SK-N-SH (cell line): ENCODE data around the gene OSBPL10. TPM values are rescaled to one million over a fixed set of nuclear protein-coding genes. Genes with fewer than 3 reads are reported as not detected.

ENCODE experiments used
- CTCF ChIA-PET: fragments of 300-600, 350-600 bp; formaldehyde crosslinking; extraction: SDS; loops from one replicate; lab custom pipeline; 2021; lab: Yijun Ruan, JAX
- POLR2A ChIA-PET: fragments of 350-600 bp; sonication (Branson Sonifier 250); formaldehyde crosslinking; extraction: SDS; loops from one replicate; lab custom pipeline; 2020; ENCODE audit warnings: antibody characterized with exemption, inconsistent platforms; lab: Yijun Ruan, JAX
- DNase-seq: peaks from one replicate; pipeline ENCODE4 v3.0.0; 2012
- H2AFZ ChIP-seq: fragments of 200-600 bp; sonication (generic); 2 replicates; pipeline ENCODE4 v1.8.1; 2016; ENCODE audit warnings: antibody characterized with exemption, mild to moderate bottlenecking, low read depth
- H3F3A ChIP-seq: fragments of 200-600 bp; sonication (generic); replicated peaks from 2 replicates; pipeline ENCODE3; 2016; ENCODE audit warnings: antibody characterized with exemption, mild to moderate bottlenecking; ENCODE audit not compliant: insufficient read depth
- H3K27ac ChIP-seq, 2 experiments: fragments of 200-500 bp in 1 of 2; fragments of 200-600 bp in 1 of 2; sonication (Bioruptor generic) in 1 of 2; sonication (generic), shearing (Covaris generic) in 1 of 2; 2 replicates each; pipeline versions ENCODE4 v1.5.1 to v1.6.1; 2014 to 2016; ENCODE audit warnings: low read depth in 2 of 2, inconsistent platforms in 1 of 2, low read length in 1 of 2, mild to moderate bottlenecking in 1 of 2, mixed read lengths in 1 of 2
- H3K27me3 ChIP-seq: fragments of 200-600 bp; sonication (generic), shearing (Covaris generic); 2 replicates; pipeline ENCODE4 v1.6.1; 2016; ENCODE audit warnings: mixed run types; ENCODE audit not compliant: insufficient read depth
- H3K36me3 ChIP-seq, 2 experiments: fragments of 200-500 bp in 1 of 2; fragments of 200-600 bp in 1 of 2; sonication (Bioruptor generic) in 1 of 2; sonication (generic) in 1 of 2; replicated peaks in 1 of 2; 2 replicates each; pipeline versions ENCODE3 to v1.5.1; 2014 to 2016; ENCODE audit warnings: low read length in 1 of 2, mild to moderate bottlenecking in 1 of 2; ENCODE audit not compliant: insufficient read depth in 2 of 2, control insufficient read depth in 1 of 2
- H3K4me1 ChIP-seq, 2 experiments: fragments of 200-500 bp in 1 of 2; fragments of 200-600 bp in 1 of 2; sonication (Bioruptor generic) in 1 of 2; sonication (generic), shearing (Covaris generic) in 1 of 2; 2 replicates each; pipeline versions ENCODE4 v1.5.1 to v1.6.1; 2014 to 2016; ENCODE audit warnings: low read depth in 1 of 2, low read length in 1 of 2, mixed run types in 1 of 2; ENCODE audit not compliant: insufficient read depth in 2 of 2, control insufficient read depth in 1 of 2
- H3K4me2 ChIP-seq: fragments of 200-600 bp; sonication (generic), shearing (Covaris generic); 2 replicates; pipeline ENCODE4 v1.6.1; 2017; ENCODE audit warnings: mixed run types
- H3K4me3 ChIP-seq, 2 experiments: fragments of 200-500 bp in 1 of 2; fragments of 200-600 bp in 1 of 2; sonication (Bioruptor generic) in 1 of 2; sonication (generic), shearing (Covaris generic) in 1 of 2; 2 replicates each; pipeline versions ENCODE4 v1.5.1 to v1.8.1; 2014 to 2016; ENCODE audit warnings: low read depth in 2 of 2, inconsistent platforms in 1 of 2, low read length in 1 of 2, mild to moderate bottlenecking in 1 of 2, mixed read lengths in 1 of 2, moderate library complexity in 1 of 2
- H3K79me2 ChIP-seq: fragments of 200-600 bp; sonication (generic); 2 replicates; pipeline ENCODE4 v1.8.1; 2017; ENCODE audit warnings: mild to moderate bottlenecking; ENCODE audit not compliant: insufficient read depth
- H3K9ac ChIP-seq: fragments of 200-600 bp; sonication (generic); 2 replicates; pipeline ENCODE4 v1.6.1; 2017; ENCODE audit warnings: mixed run types
- H3K9me2 ChIP-seq: fragments of 200-600 bp; sonication (generic); 2 replicates; pipeline ENCODE4 v1.6.1; 2017; ENCODE audit warnings: mixed run types
- H3K9me3 ChIP-seq: fragments of 200-600 bp; sonication (generic); 2 replicates; pipeline ENCODE4 v1.6.1; 2017; ENCODE audit warnings: mixed run types, mild to moderate bottlenecking, moderate library complexity
- H4K20me1 ChIP-seq: fragments of 200-600 bp; sonication (generic); 2 replicates; pipeline ENCODE4 v1.6.1; 2017; ENCODE audit warnings: mild to moderate bottlenecking, mixed run types; ENCODE audit not compliant: insufficient read depth
- CHD2 ChIP-seq: fragments of 150-350 bp; IDR thresholded peaks from 2 replicates; pipeline ENCODE4 v1.6.1; 2018; ENCODE audit warnings: low read length; ENCODE audit not compliant: partially characterized antibody
- ELF1 ChIP-seq: IDR thresholded peaks from 2 replicates; pipeline ENCODE4 v1.4.0; 2012
- EP300 ChIP-seq, 2 experiments: IDR thresholded peaks; 2 replicates each; pipeline versions ENCODE4 v1.4.0 to v1.6.1; 2012; ENCODE audit warnings: borderline replicate concordance in 1 of 2, low read depth in 1 of 2, low read length in 1 of 2
- EZH2phosphoT487 ChIP-seq: fragments of 200-600 bp; sonication (generic); IDR thresholded peaks from 2 replicates; pipeline ENCODE4 v1.6.1; 2017; ENCODE audit warnings: low read depth, mixed run types, mild to moderate bottlenecking, antibody characterized with exemption, moderate library complexity, borderline replicate concordance
- FOXJ3 ChIP-seq: sonication (generic); formaldehyde crosslinking; IDR thresholded peaks from 2 replicates; pipeline ENCODE4 v1.5.1; 2020; ENCODE audit warnings: mild to moderate bottlenecking, missing genetic modification reagents
- FOXM1 ChIP-seq: IDR thresholded peaks from 2 replicates; pipeline ENCODE4 v1.4.0; 2012; ENCODE audit warnings: low read depth, mild to moderate bottlenecking
- GABPA ChIP-seq: IDR thresholded peaks from 2 replicates; pipeline ENCODE4 v1.4.0; 2012; ENCODE audit warnings: low read depth, mild to moderate bottlenecking
- GATA2 ChIP-seq: sonication (generic); formaldehyde crosslinking; IDR thresholded peaks from 2 replicates; pipeline ENCODE4 v1.5.0; 2020; ENCODE audit warnings: mild to moderate bottlenecking, missing genetic modification reagents
- POLR2AphosphoS5 ChIP-seq: IDR thresholded peaks from 2 replicates; pipeline ENCODE4 v1.6.1; 2012; ENCODE audit warnings: low read depth, low read length
- RCOR1 ChIP-seq: fragments of 150-350 bp; IDR thresholded peaks from 2 replicates; pipeline ENCODE4 v1.6.1; 2017; ENCODE audit warnings: antibody characterized with exemption, low read length
- RFX5 ChIP-seq: IDR thresholded peaks from 2 replicates; pipeline ENCODE4 v1.6.1; 2012; ENCODE audit warnings: mild to moderate bottlenecking, improper control_type of control experiment, low read length
- SIN3A ChIP-seq: IDR thresholded peaks from 2 replicates; pipeline ENCODE4 v1.6.1; 2012; ENCODE audit warnings: low read depth, mild to moderate bottlenecking, low read length, moderate library complexity, borderline replicate concordance
- SMC3 ChIP-seq: IDR thresholded peaks from 2 replicates; pipeline ENCODE4 v1.6.1; 2012; ENCODE audit warnings: low read depth, low read length, improper control_type of control experiment
- TAF1 ChIP-seq: IDR thresholded peaks from 2 replicates; pipeline ENCODE4 v1.6.1; 2012; ENCODE audit warnings: low read depth, mild to moderate bottlenecking, low read length, moderate library complexity, borderline replicate concordance
- TEAD4 ChIP-seq: IDR thresholded peaks from 2 replicates; pipeline ENCODE4 v1.4.0; 2012; ENCODE audit warnings: mild to moderate bottlenecking, borderline replicate concordance; ENCODE audit not compliant: insufficient read depth
- USF1 ChIP-seq: IDR thresholded peaks from 2 replicates; pipeline ENCODE4 v1.4.0; 2012; ENCODE audit warnings: low read depth, borderline replicate concordance
- YY1 ChIP-seq: IDR thresholded peaks from 2 replicates; pipeline ENCODE4 v1.4.0; 2012; ENCODE audit warnings: low read depth, mild to moderate bottlenecking
- ZBTB33 ChIP-seq: IDR thresholded peaks from 2 replicates; pipeline ENCODE4 v1.4.0; 2012; ENCODE audit warnings: low read depth, borderline replicate concordance
- WGBS: methylation state at CpG from one replicate; pipeline ENCODE4 v1.1.6; 2017; ENCODE audit warnings: low lambda C conversion rate; 5-methylcytosine and 5-hydroxymethylcytosine counted together
- polyA plus RNA-seq, 3 experiments: library from polyadenylated mRNA; depleted of rRNA; stranded (reverse); fragments of >200 nt; gene quantifications; 2 replicates each; pipeline ENCODE4 v1.2.3, GENCODE V29; 2012
- TF ChIP-seq, protein P1 (sequence below): fragments of 150-350 bp; IDR thresholded peaks from 2 replicates; pipeline ENCODE4 v1.6.1; 2016; ENCODE audit warnings: mild to moderate bottlenecking, low read depth, low read length

Gene OSBPL10
- polyA plus RNA-seq, 1 of the 3 experiments (the other 2 are of a cell fraction): 0.12 TPM

GRCh38 chr3:32002561-32003368 lies 21.7 kb upstream of the OSBPL10 start:
- no peak overlapping the region for H3K9ac ChIP-seq
- no peak overlapping the region for H3K4me2 ChIP-seq
- no peaks in the 10 kb centered on the region for H3K9me3 ChIP-seq
- no peak for TF ChIP-seq POLR2AphosphoS5
- no peak for TF ChIP-seq USF1
- no peak for TF ChIP-seq ELF1
- no peak for TF ChIP-seq GATA2 (CRISPR knock-in tag)
- no peak for TF ChIP-seq FOXJ3 (CRISPR knock-in tag)
- no peak for TF ChIP-seq CHD2
- TF ChIP-seq TEAD4: no peak
- TF ChIP-seq EP300 (IDR thresholded peaks at IDR 0.05; ENCODE audit: borderline replicate concordance in 1 of 2, low read depth in 1 of 2, low read length in 1 of 2): no peak
- no peak for TF ChIP-seq SIN3A
- TF ChIP-seq EZH2phosphoT487: no peak
- TF ChIP-seq FOXM1: no peak
- TF ChIP-seq GABPA: no peak
- TF ChIP-seq YY1: no peak
- POLR2A ChIA-PET: no interaction called here
- H3K36me3 ChIP-seq: no peaks in the 10 kb centered on the region
- no peak overlapping the region for H3K4me3 ChIP-seq
- CTCF ChIA-PET: interaction anchor here (0.6 to 1.7 kb wide), 4 partner anchors 15 to 141 kb away, joined by 3 to 6 read pairs (median 4); partner anchors contain the start of gene ZNF860
- no peaks in the 10 kb centered on the region for H3K27me3 ChIP-seq
- H2AFZ ChIP-seq: no peak overlapping the region
- H3F3A ChIP-seq: no peaks in the 10 kb centered on the region
- H3K79me2 ChIP-seq: no peaks in the 10 kb centered on the region
- no peaks in the 10 kb centered on the region for H4K20me1 ChIP-seq
- no peaks in the 10 kb centered on the region; a peak in 1 of 4 replicates for H3K4me1 ChIP-seq
- 26% methylated on average over 6 of the region's 6 CpGs for WGBS
- DNase-seq: no peak
- no peaks in the 10 kb centered on the region for H3K9me2 ChIP-seq
- no peak overlapping the region for H3K27ac ChIP-seq

DNA sequence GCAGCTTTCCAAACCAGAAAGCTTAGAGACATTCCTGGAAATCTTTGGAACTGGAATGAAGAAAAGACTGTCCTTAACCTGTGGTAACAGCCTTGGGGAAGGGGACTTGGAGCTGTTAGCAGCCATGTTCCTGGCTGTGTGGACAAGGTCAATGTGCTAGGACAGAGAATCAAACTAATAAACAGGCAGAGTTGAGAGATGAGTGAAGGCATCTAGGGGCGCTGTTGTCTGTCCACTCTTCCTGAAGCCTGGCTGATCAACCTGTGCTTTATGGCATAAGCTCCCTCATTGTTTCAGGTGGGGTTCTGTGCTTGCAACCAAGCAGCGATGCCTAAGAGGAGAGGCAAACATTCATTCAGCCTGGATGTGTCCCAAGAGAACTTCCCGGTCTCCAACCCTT lies 19.8 kb upstream of the OSBPL10 start:
- no peak overlapping the region for H3K9ac ChIP-seq
- DNase-seq: no peak
- H3K4me3 ChIP-seq: no peak overlapping the region
- H3K9me3 ChIP-seq: no peaks in the 10 kb centered on the region
- no peaks in the 10 kb centered on the region for H3K79me2 ChIP-seq
- no peak overlapping the region for H2AFZ ChIP-seq
- no peaks in the 10 kb centered on the region for H3K27me3 ChIP-seq
- H3K4me2 ChIP-seq: no peak overlapping the region
- no peaks in the 10 kb centered on the region; a peak in 1 of 4 replicates for H3K4me1 ChIP-seq
- TF ChIP-seq, protein P1, sequence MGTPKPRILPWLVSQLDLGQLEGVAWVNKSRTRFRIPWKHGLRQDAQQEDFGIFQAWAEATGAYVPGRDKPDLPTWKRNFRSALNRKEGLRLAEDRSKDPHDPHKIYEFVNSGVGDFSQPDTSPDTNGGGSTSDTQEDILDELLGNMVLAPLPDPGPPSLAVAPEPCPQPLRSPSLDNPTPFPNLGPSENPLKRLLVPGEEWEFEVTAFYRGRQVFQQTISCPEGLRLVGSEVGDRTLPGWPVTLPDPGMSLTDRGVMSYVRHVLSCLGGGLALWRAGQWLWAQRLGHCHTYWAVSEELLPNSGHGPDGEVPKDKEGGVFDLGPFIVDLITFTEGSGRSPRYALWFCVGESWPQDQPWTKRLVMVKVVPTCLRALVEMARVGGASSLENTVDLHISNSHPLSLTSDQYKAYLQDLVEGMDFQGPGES: no peak
- TF ChIP-seq ZBTB33: no peak
- TF ChIP-seq GATA2 (CRISPR knock-in tag): no peak
- no peak for TF ChIP-seq USF1
- no peak for TF ChIP-seq POLR2AphosphoS5
- TF ChIP-seq RCOR1: no peak
- TF ChIP-seq TAF1: no peak
- TF ChIP-seq SMC3: no peak
- TF ChIP-seq FOXJ3 (CRISPR knock-in tag): no peak
- no peak for TF ChIP-seq RFX5
- TF ChIP-seq, all 33 proteins: peak for 0
- POLR2A ChIA-PET: no interaction called here
- H3K9me2 ChIP-seq: no peaks in the 10 kb centered on the region
- no peaks in the 10 kb centered on the region for H3F3A ChIP-seq
- CTCF ChIA-PET: interaction anchor here (0.6 to 1.5 kb wide), 2 partner anchors 143 to 147 kb away, joined by 3 to 4 read pairs; no protein-coding TSS in a partner anchor
- no peaks in the 10 kb centered on the region for H4K20me1 ChIP-seq
- no peak overlapping the region for H3K27ac ChIP-seq
- no peaks in the 10 kb centered on the region for H3K36me3 ChIP-seq
- 48% methylated on average over 3 of the region's 3 CpGs for WGBS
